Liver (tissue), 9 donors: ENCODE results near the gene DGCR2. TPM values are rescaled to one million over a fixed set of nuclear protein-coding genes. Genes with fewer than 3 reads are reported as not detected.

Experiments used
- DNase-seq: peaks from one replicate; pipeline ENCODE4 v3.0.0-alpha.2; 2017; ENCODE audit warnings: low spot score
- H3K27ac ChIP-seq, 2 donors: one replicate each; pipeline ENCODE4 v1.7.0; 2013; ENCODE audit warnings: inconsistent platforms in 2 of 2, low read length in 2 of 2, control low read depth in 1 of 2, low read depth in 1 of 2, mild to moderate bottlenecking in 1 of 2
- H3K27me3 ChIP-seq, 4 donors: one replicate each; pipeline versions ENCODE4 v1.6.1 to v1.7.0; 2013; ENCODE audit warnings: low read length in 3 of 4, inconsistent platforms in 1 of 4, mild to moderate bottlenecking in 1 of 4, moderate library complexity in 1 of 4; ENCODE audit not compliant: control insufficient read depth in 4 of 4, insufficient read depth in 4 of 4
- H3K36me3 ChIP-seq, 4 donors: one replicate each; pipeline versions ENCODE4 v1.6.1 to v1.7.0; 2013; ENCODE audit warnings: low read length in 3 of 4, mild to moderate bottlenecking in 3 of 4, low read depth in 1 of 4, moderate library complexity in 1 of 4; ENCODE audit not compliant: control insufficient read depth in 4 of 4, insufficient read depth in 3 of 4
- H3K4me1 ChIP-seq, 4 donors: one replicate each; pipeline versions ENCODE4 v1.6.1 to v1.7.0; 2013; ENCODE audit warnings: low read length in 3 of 4, mild to moderate bottlenecking in 3 of 4, moderate library complexity in 1 of 4; ENCODE audit not compliant: control insufficient read depth in 4 of 4, insufficient read depth in 4 of 4
- H3K4me3 ChIP-seq, 3 donors: one replicate each; pipeline versions ENCODE4 v1.6.1 to v1.7.0; 2013; ENCODE audit warnings: low read length in 3 of 3, control low read depth in 1 of 3, low read depth in 1 of 3, mild to moderate bottlenecking in 1 of 3
- H3K9ac ChIP-seq, 2 donors: one replicate each; pipeline ENCODE4 v1.7.0; 2013; ENCODE audit warnings: low read length in 2 of 2, mild to moderate bottlenecking in 2 of 2, moderate library complexity in 2 of 2, control low read depth in 1 of 2, low read depth in 1 of 2
- H3K9me3 ChIP-seq, 4 donors: one replicate each; pipeline versions ENCODE4 v1.6.1 to v1.7.0; 2013; ENCODE audit warnings: low read length in 3 of 4; ENCODE audit not compliant: control insufficient read depth in 4 of 4
- ATF3 ChIP-seq: IDR thresholded peaks from 2 replicates; pipeline ENCODE4 v1.6.1; 2016; ENCODE audit warnings: antibody characterized with exemption
- CTCF ChIP-seq: fragments of 150-350 bp; IDR thresholded peaks from 2 replicates; pipeline ENCODE4 v1.5.1; 2017; ENCODE audit warnings: improper control_type of control experiment, low read depth, low read length; ENCODE audit not compliant: missing input control
- EGR1 ChIP-seq, 2 donors: IDR thresholded peaks; 2 replicates each; pipeline ENCODE4 v1.6.1; 2016 to 2018; ENCODE audit warnings: antibody characterized with exemption in 2 of 2, low read depth in 2 of 2
- FOXA1 ChIP-seq: IDR thresholded peaks from 2 replicates; pipeline ENCODE4 v1.6.1; 2016; ENCODE audit warnings: antibody characterized with exemption
- FOXA2 ChIP-seq: IDR thresholded peaks from 2 replicates; pipeline ENCODE4 v1.6.1; 2016; ENCODE audit warnings: antibody characterized with exemption
- GABPA ChIP-seq, 2 donors: IDR thresholded peaks in 1 of 2; conservative IDR thresholded peaks in 1 of 2; 2 replicates each; pipeline ENCODE4 v1.6.1; 2016; ENCODE audit warnings: antibody characterized with exemption in 2 of 2, mild to moderate bottlenecking in 1 of 2, moderate library complexity in 1 of 2
- HNF4A ChIP-seq, 2 donors: conservative IDR thresholded peaks; 2 replicates each; pipeline ENCODE4 v1.6.1; 2016; ENCODE audit warnings: antibody characterized with exemption in 2 of 2, mild to moderate bottlenecking in 2 of 2
- HNF4G ChIP-seq: IDR thresholded peaks from 2 replicates; pipeline ENCODE4 v1.6.1; 2016; ENCODE audit warnings: antibody characterized with exemption
- JUND ChIP-seq, 2 donors: IDR thresholded peaks; 2 replicates each; pipeline ENCODE4 v1.6.1; 2016; ENCODE audit warnings: antibody characterized with exemption in 2 of 2
- NR2F2 ChIP-seq: IDR thresholded peaks from 2 replicates; pipeline ENCODE4 v1.6.1; 2016; ENCODE audit warnings: antibody characterized with exemption
- RAD21 ChIP-seq, 2 donors: IDR thresholded peaks; 2 replicates each; pipeline ENCODE4 v1.6.1; 2016; ENCODE audit warnings: antibody characterized with exemption in 2 of 2, mild to moderate bottlenecking in 2 of 2
- SP1 ChIP-seq: IDR thresholded peaks from 2 replicates; pipeline ENCODE4 v1.6.1; 2018; ENCODE audit warnings: antibody characterized with exemption, mild to moderate bottlenecking
- TAF1 ChIP-seq: conservative IDR thresholded peaks from 2 replicates; pipeline ENCODE4 v1.6.1; 2016; ENCODE audit warnings: antibody characterized with exemption, mild to moderate bottlenecking
- YY1 ChIP-seq: IDR thresholded peaks from 2 replicates; pipeline ENCODE4 v1.6.1; 2016; ENCODE audit warnings: antibody characterized with exemption, mild to moderate bottlenecking
- ZBTB33 ChIP-seq: IDR thresholded peaks from 2 replicates; pipeline ENCODE4 v1.6.1; 2016; ENCODE audit warnings: antibody characterized with exemption
- WGBS: extraction: QIAGEN DNeasy Blood & Tissue Kit; methylation state at CpG from one replicate; pipeline ENCODE4 v1.1.7; 2013; 5-methylcytosine and 5-hydroxymethylcytosine counted together
- polyA plus RNA-seq, 2 donors: library from polyadenylated mRNA; stranded (reverse) in 1 of 2; unstranded in 1 of 2; fragments of 200-250 nt in 1 of 2; fragments of >200 nt in 1 of 2; fragmentation: Nextera tagmentation in 1 of 2; extraction: Ambion mirVana in 1 of 2; gene quantifications; one replicate each; pipeline versions ENCODE4 v1.2.1 to v1.2.3, GENCODE V29; 2013 to 2015
- total RNA-seq, 2 donors: library from RNA; depleted of rRNA; stranded (reverse); fragments of >200 nt; gene quantifications; one replicate each; pipeline ENCODE4 v1.2.3, GENCODE V29; 2014
- TF ChIP-seq, protein P1 (sequence below): IDR thresholded peaks from 2 replicates; pipeline ENCODE4 v1.6.1; 2016; ENCODE audit warnings: antibody characterized with exemption, mild to moderate bottlenecking
- TF ChIP-seq, protein P2 (sequence below): IDR thresholded peaks from 2 replicates; pipeline ENCODE4 v1.6.1; 2016; ENCODE audit warnings: antibody characterized with exemption
- donor health status: healthy.
- donor health status: healthy.
- donor health status: healthy.
- donor health status: healthy.
- donor health status: healthy.

DGCR2 gene
- total and polyA plus RNA-seq, 4 donors, result 11.2 to 30.0 (median 21.1) TPM

DNA sequence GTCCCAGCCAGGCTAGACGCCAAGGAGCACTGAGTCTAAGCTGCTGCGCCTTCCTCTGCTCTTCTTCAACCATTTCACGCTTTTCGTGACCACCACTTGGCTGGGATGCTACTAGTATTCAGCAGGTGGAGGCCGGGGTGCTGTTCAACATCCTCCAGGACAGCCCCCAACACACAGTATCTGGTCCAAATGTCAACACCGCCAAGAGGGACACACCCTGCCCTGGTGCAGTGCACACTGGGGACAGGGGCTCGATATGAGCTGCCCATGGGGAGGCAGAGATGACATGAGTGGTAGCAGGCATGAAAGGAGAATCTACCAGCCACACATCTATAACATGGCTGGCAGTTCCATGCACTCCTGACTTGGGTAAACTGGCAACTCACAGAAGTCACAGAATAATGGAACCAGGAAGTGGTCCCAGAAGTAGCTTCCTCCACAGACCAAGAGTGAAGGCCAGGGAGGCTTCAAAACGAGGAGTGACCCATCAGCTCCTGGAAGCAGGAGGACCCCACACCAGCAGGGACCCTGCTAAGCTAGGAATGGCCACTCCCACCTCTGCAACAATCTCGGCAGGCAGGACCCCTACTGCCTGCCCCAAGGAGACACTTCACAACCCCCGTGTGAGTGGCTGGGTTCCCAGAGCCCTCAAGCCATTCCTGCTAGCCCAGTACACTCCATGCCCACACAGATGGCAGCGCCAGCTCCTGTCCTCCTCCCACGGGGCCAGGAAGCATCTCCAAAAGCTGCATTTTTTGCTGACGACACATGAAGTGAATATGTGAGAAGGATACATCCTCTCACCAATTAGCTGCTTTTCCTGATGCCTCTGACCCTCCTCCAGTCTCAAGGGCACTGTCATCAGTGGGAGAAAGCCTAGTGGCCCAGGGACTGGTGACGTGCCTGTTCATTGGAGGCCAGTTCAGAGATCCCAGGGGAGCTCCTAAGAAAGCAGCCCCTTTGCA, 78.8 kb downstream of the DGCR2 start:
- peaks cover 23 to 88% (median 55%) of the 10 kb centered on the region in 4 donors for H3K36me3 ChIP-seq
- WGBS, result 87% methylated on average over 14 of the region's 14 CpGs
- H3K4me1 ChIP-seq, result no peaks in the 10 kb centered on the region
- TF ChIP-seq HNF4A (conservative IDR thresholded peaks at IDR 0.05) (no peak), JUND (IDR thresholded peaks at IDR 0.05) (no peak), ZBTB33 (no peak), EGR1 (IDR thresholded peaks at IDR 0.05; ENCODE audit: low read depth in 2 of 2) (no peak), CTCF (no peak), FOXA2 (no peak), TAF1 (no peak), SP1 (no peak), NR2F2 (no peak), RAD21 (IDR thresholded peaks at IDR 0.05) (no peak), GABPA (IDR thresholded peaks at IDR 0.05 in 1 of 2, conservative IDR thresholded peaks at IDR 0.05 in 1 of 2) (no peak), HNF4G (no peak), YY1 (no peak), ATF3 (no peak), FOXA1 (no peak)
- TF ChIP-seq, protein P1, sequence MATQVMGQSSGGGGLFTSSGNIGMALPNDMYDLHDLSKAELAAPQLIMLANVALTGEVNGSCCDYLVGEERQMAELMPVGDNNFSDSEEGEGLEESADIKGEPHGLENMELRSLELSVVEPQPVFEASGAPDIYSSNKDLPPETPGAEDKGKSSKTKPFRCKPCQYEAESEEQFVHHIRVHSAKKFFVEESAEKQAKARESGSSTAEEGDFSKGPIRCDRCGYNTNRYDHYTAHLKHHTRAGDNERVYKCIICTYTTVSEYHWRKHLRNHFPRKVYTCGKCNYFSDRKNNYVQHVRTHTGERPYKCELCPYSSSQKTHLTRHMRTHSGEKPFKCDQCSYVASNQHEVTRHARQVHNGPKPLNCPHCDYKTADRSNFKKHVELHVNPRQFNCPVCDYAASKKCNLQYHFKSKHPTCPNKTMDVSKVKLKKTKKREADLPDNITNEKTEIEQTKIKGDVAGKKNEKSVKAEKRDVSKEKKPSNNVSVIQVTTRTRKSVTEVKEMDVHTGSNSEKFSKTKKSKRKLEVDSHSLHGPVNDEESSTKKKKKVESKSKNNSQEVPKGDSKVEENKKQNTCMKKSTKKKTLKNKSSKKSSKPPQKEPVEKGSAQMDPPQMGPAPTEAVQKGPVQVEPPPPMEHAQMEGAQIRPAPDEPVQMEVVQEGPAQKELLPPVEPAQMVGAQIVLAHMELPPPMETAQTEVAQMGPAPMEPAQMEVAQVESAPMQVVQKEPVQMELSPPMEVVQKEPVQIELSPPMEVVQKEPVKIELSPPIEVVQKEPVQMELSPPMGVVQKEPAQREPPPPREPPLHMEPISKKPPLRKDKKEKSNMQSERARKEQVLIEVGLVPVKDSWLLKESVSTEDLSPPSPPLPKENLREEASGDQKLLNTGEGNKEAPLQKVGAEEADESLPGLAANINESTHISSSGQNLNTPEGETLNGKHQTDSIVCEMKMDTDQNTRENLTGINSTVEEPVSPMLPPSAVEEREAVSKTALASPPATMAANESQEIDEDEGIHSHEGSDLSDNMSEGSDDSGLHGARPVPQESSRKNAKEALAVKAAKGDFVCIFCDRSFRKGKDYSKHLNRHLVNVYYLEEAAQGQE, result no peak
- TF ChIP-seq, protein P2, sequence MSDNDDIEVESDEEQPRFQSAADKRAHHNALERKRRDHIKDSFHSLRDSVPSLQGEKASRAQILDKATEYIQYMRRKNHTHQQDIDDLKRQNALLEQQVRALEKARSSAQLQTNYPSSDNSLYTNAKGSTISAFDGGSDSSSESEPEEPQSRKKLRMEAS, result no peak
- H3K9me3 ChIP-seq, result no peaks in the 10 kb centered on the region
- no peak overlapping the region for H3K27ac ChIP-seq
- H3K4me3 ChIP-seq, result no peak overlapping the region
- DNase-seq, result no peak
- no peaks in the 10 kb centered on the region for H3K27me3 ChIP-seq
- H3K9ac ChIP-seq, result no peak overlapping the region
